ENCODE data around the gene MYO1B. TPM values are rescaled to one million over a fixed set of nuclear protein-coding genes. Genes with fewer than 3 reads are reported as not detected.

MYO1B gene
- total and polyA plus RNA-seq, 2 of the 8 experiments (the other 6 are each of a cell fraction or from before 2014, with no cell fraction given), result 15.5 to 61.2 TPM

DNA sequence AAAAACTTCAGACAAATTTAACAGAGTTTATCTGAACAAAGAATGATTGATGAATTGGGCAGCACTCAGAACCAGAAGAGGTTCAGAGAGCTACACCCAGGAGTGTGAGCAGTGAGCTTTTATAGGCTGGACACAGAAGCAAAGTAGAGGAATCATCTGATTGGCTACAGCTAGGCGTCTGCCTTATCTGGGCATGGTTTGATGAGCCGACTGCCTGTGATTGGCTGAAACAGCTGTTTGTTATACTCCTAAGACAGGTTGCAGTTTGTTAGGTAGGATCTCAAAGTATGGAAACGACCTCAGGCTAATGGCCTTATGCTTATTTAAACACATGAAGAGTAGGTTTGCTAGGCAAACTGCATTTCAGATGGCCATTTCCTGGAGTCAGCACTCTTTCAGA, 188.9 kb downstream of the MYO1B start:
- H2AK5ac ChIP-seq (ENCODE audit: low read depth, low read length), result no peak overlapping the region
- FAIRE-seq (no peak), DNase-seq (ENCODE audit: low read depth in 1 of 2, low spot score in 2 of 2) (no peak)
- H4K8ac ChIP-seq (ENCODE audit: extremely low read depth, insufficient read depth, low read length), result no peak overlapping the region
- H3K18ac ChIP-seq (ENCODE audit: extremely low read depth, low read length), result no peak overlapping the region
- no peak overlapping the region for H2BK15ac ChIP-seq (ENCODE audit: low read length)
- no peak overlapping the region for H4K91ac ChIP-seq (replicated peaks; ENCODE audit: insufficient read length, low read length)
- no peak overlapping the region for H2BK5ac ChIP-seq (ENCODE audit: low read depth, low read length)
- no peaks in the 10 kb centered on the region for H3K23me2 ChIP-seq (ENCODE audit: low read depth, low read length)
- no peak overlapping the region for H2BK20ac ChIP-seq (ENCODE audit: low read length)
- no peak overlapping the region for H2AFZ ChIP-seq (ENCODE audit: low read length)
- H3K36me3 ChIP-seq (ENCODE audit: control insufficient read depth in 2 of 4, insufficient read depth in 4 of 4, low read length in 3 of 4), result no peaks in the 10 kb centered on the region
- no peaks in the 10 kb centered on the region for H4K20me1 ChIP-seq (replicated peaks in 1 of 2; ENCODE audit: control insufficient read depth in 1 of 2, insufficient read depth in 2 of 2, low read length in 2 of 2)
- H3K56ac ChIP-seq (replicated peaks; ENCODE audit: insufficient read length, low read depth, low read length), result no peak overlapping the region
- H3K4me3 ChIP-seq (ENCODE audit: extremely low read depth in 1 of 4, insufficient read depth in 2 of 4, low read depth in 3 of 4, low read length in 4 of 4), result no peak overlapping the region
- no peak overlapping the region for H3K23ac ChIP-seq (ENCODE audit: insufficient read length)
- H3K27me3 ChIP-seq (replicated peaks in 1 of 4; ENCODE audit: control insufficient read depth in 3 of 4, extremely low read depth in 1 of 4, insufficient read depth in 3 of 4, low read length in 3 of 4), result no peaks in the 10 kb centered on the region
- no peak overlapping the region for H2BK12ac ChIP-seq (ENCODE audit: low read depth, low read length)
- H3K4me1 ChIP-seq (replicated peaks in 1 of 4; ENCODE audit: control insufficient read depth in 3 of 4, insufficient read depth in 4 of 4, low read length in 3 of 4), result no peaks in the 10 kb centered on the region
- H3K4ac ChIP-seq (replicated peaks; ENCODE audit: insufficient read length, low read depth, low read length), result no peak overlapping the region
- ChIA-PET CTCF (ENCODE audit: partially characterized antibody) (interaction anchor here (1.2 to 1.5 kb wide), 2 partner anchors 11 to 216 kb away, joined by 3 to 4 read pairs; no protein-coding TSS in a partner anchor), POLR2A (ENCODE audit: partially characterized antibody) (no interaction called here)
- H2BK120ac ChIP-seq (replicated peaks; ENCODE audit: low read depth, low read length), result no peak overlapping the region
- H3K9me3 ChIP-seq (ENCODE audit: insufficient read depth in 2 of 2, low read depth in 1 of 2, low read length in 1 of 2), result no peaks in the 10 kb centered on the region
- H3K4me2 ChIP-seq (ENCODE audit: insufficient read depth in 1 of 2, low read depth in 2 of 2, low read length in 2 of 2), result no peak overlapping the region
- H3K9ac ChIP-seq (replicated peaks in 1 of 4; ENCODE audit: extremely low read depth in 1 of 4, low read depth in 3 of 4, low read length in 3 of 4), result no peak overlapping the region
- H3K79me2 ChIP-seq (ENCODE audit: control insufficient read depth in 1 of 2, insufficient read depth in 2 of 2, low read length in 2 of 2), result no peaks in the 10 kb centered on the region
- no peak overlapping the region for H3K14ac ChIP-seq (ENCODE audit: insufficient read length)
- no peaks in the 10 kb centered on the region for H3K79me1 ChIP-seq (ENCODE audit: low read depth, low read length)
- TF ChIP-seq SIX5 (IDR thresholded peaks at IDR 0.05; ENCODE audit: low read depth, low read length) (no peak), JUND (IDR thresholded peaks at IDR 0.05; ENCODE audit: low read length) (no peak), TEAD4 (IDR thresholded peaks at IDR 0.05; ENCODE audit: low read depth, low read length) (no peak), TBP (IDR thresholded peaks at IDR 0.05; ENCODE audit: low read depth, low read length) (no peak)
- WGBS, 2 experiments (ENCODE audit: extremely low coverage in 1 of 2, insufficient coverage in 1 of 2, insufficient read length in 1 of 2, insufficient replicate concordance in 2 of 2, low coverage in 1 of 2, low lambda C conversion rate in 2 of 2, missing lambda C conversion rate in 1 of 2), result 87% methylated on average over 3 of the region's 3 CpGs; no CpG with 5 or more reads in 1 of the 2 experiments
- no peak overlapping the region for H4K5ac ChIP-seq (ENCODE audit: insufficient read length, low read depth, low read length)
- H3K27ac ChIP-seq (ENCODE audit: low read depth, low read length), result no peak overlapping the region

All from H1 (cell line).